ENCODE measurements around the gene GOLGA8O.
"Not testable (repeated sequence)": the region's sequence is repeated elsewhere in the genome, so short reads cannot be mapped to it uniquely, and the experiment has no call there.

GRCh38 chr15:32455534-32455933, at the start of gene GOLGA8O:
- TF ChIP-seq CTCF (IDR thresholded peaks at IDR 0.05 in 4 of 5, conservative IDR thresholded peaks at IDR 0.05 in 1 of 5); POLR2A (IDR thresholded peaks at IDR 0.05): not testable (repeated sequence)
